ENCODE results near the gene OR6C2.
"Not testable (repeated sequence)": the region's sequence is repeated elsewhere in the genome, so short reads cannot be mapped to it uniquely, and the experiment has no call there.

The OR6C2 gene

GRCh38 chr12:55443776-55444175, at the start of gene OR6C2:
Gene OR6C2, plus strand, starts transcription at chr12:55444076. Its CDS starts 8,138 bp downstream, at chr12:55452214.
- no peak for DNase-seq

- DNase-seq = no peak
Observed at GRCh38 chr12:55396326-55396725, 47.5 kb upstream of the OR6C2 start.

- DNase-seq = no peak
Observed at GRCh38 chr12:55400229-55400628, 43.6 kb upstream of the OR6C2 start, which contains the start of gene OR6C65. Gene OR6C65, plus strand, starts transcription at chr12:55400529. Its CDS starts 0 bp downstream, at chr12:55400529.

GRCh38 chr12:55407866-55408265, 36.0 kb upstream of the OR6C2 start:
- DNase-seq = no peak

GRCh38 chr12:55409133-55409532, 34.7 kb upstream of the OR6C2 start:
- not testable (repeated sequence) for DNase-seq

GRCh38 chr12:55412138-55412537, 31.7 kb upstream of the OR6C2 start:
- DNase-seq = not testable (repeated sequence)

- DNase-seq = not testable (repeated sequence)
Observed at GRCh38 chr12:55413498-55414388, 30.1 kb upstream of the OR6C2 start.

GRCh38 chr12:55414396-55414823, 29.5 kb upstream of the OR6C2 start:
- not testable (repeated sequence) for DNase-seq

GRCh38 chr12:55414889-55415288, 29.0 kb upstream of the OR6C2 start:
- DNase-seq = not testable (repeated sequence)

GRCh38 chr12:55416961-55417360, 26.9 kb upstream of the OR6C2 start:
- no peak for DNase-seq

GRCh38 chr12:55420307-55420962, 23.4 kb upstream of the OR6C2 start:
- DNase-seq = no peak

- no peak for DNase-seq
Observed at GRCh38 chr12:55425954-55426353, 17.9 kb upstream of the OR6C2 start, which contains the start of gene OR6C76. Gene OR6C76, plus strand, starts transcription at chr12:55426254. Its CDS starts 0 bp downstream, at chr12:55426254.

- DNase-seq = no peak
Observed at GRCh38 chr12:55428331-55429243, 15.3 kb upstream of the OR6C2 start.

GRCh38 chr12:55441233-55441632, 2.6 kb upstream of the OR6C2 start:
- not testable (repeated sequence) for DNase-seq

- no peak for DNase-seq
Observed at GRCh38 chr12:55445357-55445756, 1.5 kb downstream of the OR6C2 start.

GRCh38 chr12:55446326-55446725, 2.5 kb downstream of the OR6C2 start:
- no peak for DNase-seq

GRCh38 chr12:55448825-55449224, 4.9 kb downstream of the OR6C2 start:
- no peak for DNase-seq

GRCh38 chr12:55464926-55465325, 21.1 kb downstream of the OR6C2 start:
- not testable (repeated sequence) for DNase-seq

- DNase-seq = no peak
Observed at GRCh38 chr12:55467836-55468235, 24.0 kb downstream of the OR6C2 start.

- DNase-seq = no peak
Observed at GRCh38 chr12:55469291-55469690, 25.4 kb downstream of the OR6C2 start.

- no peak for DNase-seq
Observed at GRCh38 chr12:55470088-55470829, 26.4 kb downstream of the OR6C2 start, which contains the start of gene OR6C70. Gene OR6C70, minus strand, starts transcription at chr12:55470138. Its CDS starts 0 bp downstream, at chr12:55470138.

GRCh38 chr12:55472264-55472663, 28.4 kb downstream of the OR6C2 start:
- no peak for DNase-seq

Measured in NCI-H1092 (cell line).